Activated CD8-positive, alpha-beta memory T cell treated with anti-CD3 and anti-CD28 coated beads, Interleukin-2, amount 10 ng/mL, durations not matched to agents 7 days and 5 days (primary cell): ENCODE measurements around the gene CECR2. TPM values are rescaled to one million over a fixed set of nuclear protein-coding genes. Genes with fewer than 3 reads are reported as not detected.

Experiments used
- ATAC-seq: fragments of 150-1000 bp; cut with Tn5 transposase; one replicate; pipeline ENCODE4 v1.10.0; 2021; ENCODE audit warnings: moderate library complexity
- CTCF ChIA-PET: fragments of 350-600 bp; sonication (Branson Sonifier 250); formaldehyde crosslinking; loops from one replicate; lab custom pipeline; 2021; ENCODE audit warnings: antibody characterized with exemption; lab: Charles Lee
- DNase-seq: peaks from one replicate; pipeline ENCODE4 v3.0.0-alpha.2; 2020
- H3K27ac Mint-ChIP-seq: one replicate; pipeline ENCODE4 v1.8.0; 2021; ENCODE audit warnings: mild to moderate bottlenecking, mixed read lengths
- H3K27me3 Mint-ChIP-seq: one replicate; pipeline ENCODE4 v1.8.0; 2021; ENCODE audit warnings: mixed read lengths
- H3K36me3 Mint-ChIP-seq: one replicate; pipeline ENCODE4 v1.8.0; 2021; ENCODE audit warnings: mild to moderate bottlenecking, mixed read lengths
- H3K4me1 Mint-ChIP-seq: one replicate; pipeline ENCODE4 v1.8.0; 2021; ENCODE audit warnings: mixed read lengths
- H3K4me3 Mint-ChIP-seq: one replicate; pipeline ENCODE4 v1.8.0; 2021; ENCODE audit warnings: mild to moderate bottlenecking, moderate library complexity, mixed read lengths
- H3K9me3 Mint-ChIP-seq: one replicate; pipeline ENCODE4 v1.8.0; 2022; ENCODE audit warnings: low read depth, mixed read lengths
- total RNA-seq, 2 experiments: library from RNA; stranded (reverse); gene quantifications; one replicate each; pipeline ENCODE4 v1.2.3, GENCODE V29; 2021

CECR2 gene
- total RNA-seq, 2 experiments from 2014 or later = 0.02 TPM; not detected in 1

DNA sequence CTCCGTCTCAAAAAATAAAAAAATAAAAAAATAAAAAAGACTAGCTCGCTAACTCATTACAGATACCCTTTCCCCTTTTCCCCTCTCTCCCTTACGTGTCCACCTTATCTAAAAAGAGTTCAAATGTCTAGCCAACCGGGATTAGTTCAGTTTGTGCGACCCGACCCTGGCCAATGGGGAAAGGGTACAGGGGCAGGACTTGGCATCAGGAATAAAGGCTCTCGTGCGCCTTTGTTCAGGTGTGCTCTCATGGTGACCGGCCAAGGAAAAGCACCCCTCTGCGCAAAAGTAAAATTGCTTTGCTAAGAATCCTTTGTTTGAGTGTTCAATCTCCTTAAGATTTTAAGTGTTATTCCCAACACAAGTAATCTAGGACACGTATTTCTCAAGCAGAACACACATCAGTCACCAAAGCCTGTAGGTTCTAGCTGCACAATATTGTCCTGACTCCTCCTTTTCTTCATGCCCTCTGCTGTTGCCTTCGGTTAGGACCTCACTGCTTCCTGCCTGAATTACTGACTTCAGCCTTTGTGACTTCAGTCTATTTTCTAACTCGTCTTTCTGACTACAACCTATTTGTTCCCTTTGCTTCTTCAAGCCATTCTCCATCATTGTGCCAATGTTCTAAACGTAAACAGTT is 20.7 kb upstream of the CECR2 start:
- Mint-ChIP-seq H3K9me3 (no peaks in the 10 kb centered on the region), H3K27ac (no peak overlapping the region), H3K27me3 (peaks cover 8% of the 10 kb centered on the region), H3K36me3 (no peaks in the 10 kb centered on the region), H3K4me1 (peaks cover 8% of the 10 kb centered on the region), H3K4me3 (no peak overlapping the region)
- CTCF ChIA-PET = interaction anchor here (0.6 to 2.0 kb wide), 3 partner anchors 144 to 778 kb away, joined by 3 to 6 read pairs (median 5); no protein-coding TSS in a partner anchor
- no peak for ATAC-seq
- no peak for DNase-seq

GRCh38 chr22:17349172-17349571 is 20.1 kb upstream of the CECR2 start:
- CTCF ChIA-PET = interaction anchor here (1.4 to 2.0 kb wide), 2 partner anchors 145 to 178 kb away, joined by 5 to 6 read pairs; no protein-coding TSS in a partner anchor
- H3K9me3 Mint-ChIP-seq = no peaks in the 10 kb centered on the region
- no peaks in the 10 kb centered on the region for H3K36me3 Mint-ChIP-seq
- H3K4me3 Mint-ChIP-seq = no peak overlapping the region
- DNase-seq (no peak), ATAC-seq (no peak)
- peaks cover 8% of the 10 kb centered on the region for H3K27me3 Mint-ChIP-seq
- H3K4me1 Mint-ChIP-seq = peaks cover 8% of the 10 kb centered on the region
- H3K27ac Mint-ChIP-seq = no peak overlapping the region

GRCh38 chr22:17350292-17350691 is 19.0 kb upstream of the CECR2 start:
- peaks cover 8% of the 10 kb centered on the region for H3K27me3 Mint-ChIP-seq
- H3K9me3 Mint-ChIP-seq = no peaks in the 10 kb centered on the region
- no peak overlapping the region for H3K4me3 Mint-ChIP-seq
- no peak overlapping the region for H3K27ac Mint-ChIP-seq
- no peak for ATAC-seq
- no peaks in the 10 kb centered on the region for H3K36me3 Mint-ChIP-seq
- DNase-seq = no peak
- peaks cover 8% of the 10 kb centered on the region for H3K4me1 Mint-ChIP-seq
- CTCF ChIA-PET = no interaction called here

DNA sequence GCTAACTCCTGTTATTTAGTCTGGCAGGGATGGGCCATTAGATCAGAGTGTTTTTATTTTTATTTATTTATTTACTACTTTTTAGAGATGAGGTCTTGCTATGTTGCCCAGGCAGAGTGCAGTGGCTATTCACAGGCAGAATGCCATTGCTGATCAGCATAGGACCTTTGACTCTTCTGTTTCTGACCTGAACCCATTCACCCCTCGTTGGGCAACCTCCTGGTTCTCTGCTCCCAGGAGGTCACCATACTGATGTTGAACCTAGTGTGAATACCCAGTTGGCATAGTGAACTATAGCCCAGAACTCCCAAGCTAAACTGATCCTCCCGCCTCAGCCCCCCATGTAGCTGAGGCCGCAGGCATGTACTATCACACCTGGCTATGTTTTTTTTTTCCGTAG is 16.5 kb upstream of the CECR2 start:
- H3K27ac Mint-ChIP-seq = no peak overlapping the region
- ATAC-seq (no peak), DNase-seq (no peak)
- peaks cover 10% of the 10 kb centered on the region for H3K27me3 Mint-ChIP-seq
- H3K4me3 Mint-ChIP-seq = no peak overlapping the region
- no peaks in the 10 kb centered on the region for H3K9me3 Mint-ChIP-seq
- peaks cover 8% of the 10 kb centered on the region for H3K4me1 Mint-ChIP-seq
- H3K36me3 Mint-ChIP-seq = no peaks in the 10 kb centered on the region
- CTCF ChIA-PET = interaction anchor here (1.0 kb wide), 1 partner anchor 182 kb away, joined by 4 read pairs; no protein-coding TSS in a partner anchor

DNA sequence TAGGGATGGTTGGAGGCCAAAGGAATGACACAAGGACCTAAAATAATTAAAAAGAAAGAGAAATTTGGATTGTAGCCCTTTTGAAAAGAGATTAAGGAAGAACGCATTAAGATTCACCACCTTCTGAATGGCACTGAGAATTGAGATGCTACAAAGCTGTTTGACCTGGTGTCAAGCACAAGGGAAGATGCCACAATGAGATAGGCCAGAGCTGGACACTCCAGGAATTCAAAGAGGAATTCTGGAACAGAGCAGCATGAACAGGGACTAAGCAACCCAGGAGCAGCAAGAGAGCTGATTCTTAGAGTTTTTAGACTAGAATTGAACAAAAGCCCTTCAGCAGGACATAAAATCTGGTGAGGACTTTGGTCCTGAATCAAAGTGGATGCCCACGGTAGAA is 11.6 kb upstream of the CECR2 start:
- no peak overlapping the region for H3K27ac Mint-ChIP-seq
- no peak for ATAC-seq
- CTCF ChIA-PET = interaction anchor here (0.8 kb wide), 1 partner anchor 186 kb away, joined by 4 read pairs; no protein-coding TSS in a partner anchor
- DNase-seq = no peak
- H3K27me3 Mint-ChIP-seq = peaks cover 8% of the 10 kb centered on the region
- H3K4me1 Mint-ChIP-seq = no peaks in the 10 kb centered on the region
- no peak overlapping the region for H3K4me3 Mint-ChIP-seq
- H3K36me3 Mint-ChIP-seq = no peaks in the 10 kb centered on the region
- no peaks in the 10 kb centered on the region for H3K9me3 Mint-ChIP-seq

DNA sequence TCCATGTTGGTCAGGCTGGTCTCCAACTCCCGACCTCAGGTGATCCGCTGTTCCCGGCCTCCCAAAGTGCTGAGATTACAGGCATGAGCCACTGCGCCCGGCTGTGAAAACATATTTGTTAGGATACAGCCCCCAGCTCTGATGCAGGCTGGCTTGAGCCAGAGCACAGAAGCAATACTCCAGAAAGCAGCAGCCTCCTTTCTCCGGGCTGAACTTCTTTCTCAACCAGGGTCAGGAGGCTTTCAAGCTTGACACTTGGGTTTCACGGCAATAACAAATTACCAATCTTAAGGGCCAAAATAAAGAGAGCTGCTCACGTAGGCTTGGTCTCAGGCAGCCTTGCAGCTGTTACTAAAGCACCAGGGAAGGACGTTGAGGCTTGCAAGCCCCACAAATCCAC is 10.8 kb upstream of the CECR2 start:
- CTCF ChIA-PET = interaction anchor here (0.8 kb wide), 1 partner anchor 187 kb away, joined by 4 read pairs; no protein-coding TSS in a partner anchor
- H3K4me3 Mint-ChIP-seq = no peak overlapping the region

DNA sequence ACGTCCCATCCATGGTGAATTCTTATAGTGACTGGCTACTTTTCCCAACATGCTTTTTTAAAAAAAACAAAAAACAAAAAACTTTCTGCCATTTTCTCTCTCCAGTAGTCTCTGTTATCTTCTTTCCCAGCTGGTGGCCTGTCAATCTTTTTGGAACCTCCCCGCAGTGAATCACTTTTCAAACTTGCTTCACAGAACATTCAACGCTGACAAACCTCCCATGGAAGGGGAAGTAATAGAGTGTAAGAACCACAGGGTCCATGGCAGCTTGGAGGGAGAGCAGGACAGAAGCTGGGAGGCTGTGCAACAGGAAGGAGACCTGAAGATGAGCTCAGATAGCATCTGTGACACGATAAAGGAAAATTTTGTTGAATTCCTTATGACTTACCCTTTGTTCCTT is 9.8 kb upstream of the CECR2 start:
- CTCF ChIA-PET = no interaction called here
- H3K9me3 Mint-ChIP-seq = no peaks in the 10 kb centered on the region
- no peak for ATAC-seq

More for the DNA sequence above, 10.8 kb upstream of the CECR2 start:
- peaks cover 10% of the 10 kb centered on the region for H3K27me3 Mint-ChIP-seq
- H3K27ac Mint-ChIP-seq = no peak overlapping the region
- no peak for ATAC-seq
- DNase-seq = no peak
- no peaks in the 10 kb centered on the region for H3K9me3 Mint-ChIP-seq
- no peaks in the 10 kb centered on the region for H3K4me1 Mint-ChIP-seq
- H3K36me3 Mint-ChIP-seq = no peaks in the 10 kb centered on the region

DNA sequence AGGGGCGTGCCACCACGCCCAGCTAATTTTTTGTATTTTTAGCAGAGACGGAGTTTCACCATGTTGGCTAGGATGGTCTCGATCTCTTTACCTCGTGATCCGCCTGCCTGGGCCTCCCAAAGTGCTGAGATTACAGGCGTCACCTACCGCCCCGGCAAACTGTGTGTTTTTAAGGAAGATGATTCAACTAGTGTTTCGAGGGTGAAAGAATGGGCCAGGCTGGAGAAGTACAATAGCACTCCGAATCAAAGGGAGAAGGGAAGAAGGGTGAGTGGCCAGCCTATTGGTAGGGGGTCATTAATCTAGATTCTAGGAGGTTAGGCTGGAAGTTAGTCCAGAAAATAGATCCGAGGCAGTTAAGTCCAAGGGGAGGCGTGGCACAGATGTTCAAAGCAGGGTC is 2.9 kb upstream of the CECR2 start:
- H3K4me3 Mint-ChIP-seq = no peak overlapping the region
- no peak for ATAC-seq
- peaks cover 20% of the 10 kb centered on the region for H3K4me1 Mint-ChIP-seq
- DNase-seq = no peak
- H3K36me3 Mint-ChIP-seq = peaks cover 5% of the 10 kb centered on the region
- peaks cover 55% of the 10 kb centered on the region for H3K27me3 Mint-ChIP-seq
- H3K27ac Mint-ChIP-seq = no peak overlapping the region
- CTCF ChIA-PET = interaction anchor here (1.4 to 1.6 kb wide), 2 partner anchors 195 to 209 kb away, joined by 4 read pairs; no protein-coding TSS in a partner anchor
- H3K9me3 Mint-ChIP-seq = no peaks in the 10 kb centered on the region

More for the DNA sequence above, 9.8 kb upstream of the CECR2 start:
- Mint-ChIP-seq H3K4me1 (no peaks in the 10 kb centered on the region), H3K4me3 (no peak overlapping the region), H3K27ac (no peak overlapping the region), H3K36me3 (no peaks in the 10 kb centered on the region), H3K27me3 (peaks cover 13% of the 10 kb centered on the region)
- no peak for DNase-seq

DNA sequence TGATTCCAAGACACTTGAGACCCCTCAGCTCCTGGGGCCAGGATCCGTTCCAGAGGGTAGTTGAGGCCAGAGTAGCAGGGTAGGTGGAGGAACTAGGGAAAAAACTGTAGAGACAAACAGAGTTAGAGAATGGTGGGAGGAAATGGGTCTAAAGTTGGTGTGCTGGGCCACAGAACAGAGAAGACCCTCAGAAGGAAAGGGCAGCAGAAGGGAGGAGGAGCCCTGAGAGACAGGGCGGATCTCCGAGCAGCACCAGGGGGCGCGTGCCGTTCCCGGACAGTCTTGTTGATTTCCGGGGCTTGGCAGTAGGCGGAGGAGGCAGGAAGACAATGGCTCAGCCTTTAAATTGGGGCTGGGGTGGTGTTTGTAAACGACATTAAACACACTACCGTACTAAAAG is 2.4 kb upstream of the CECR2 start:
- peaks cover 60% of the 10 kb centered on the region for H3K27me3 Mint-ChIP-seq

GRCh38 chr22:17368144-17368543 is 1.1 kb upstream of the CECR2 start:
- Mint-ChIP-seq H3K27ac (no peak overlapping the region), H3K27me3 (peaks cover 64% of the 10 kb centered on the region), H3K9me3 (no peaks in the 10 kb centered on the region), H3K4me3 (no peak overlapping the region), H3K36me3 (peaks cover 5% of the 10 kb centered on the region), H3K4me1 (peaks cover 20% of the 10 kb centered on the region)
- CTCF ChIA-PET = interaction anchor here (0.6 to 1.5 kb wide), 3 partner anchors 133 to 196 kb away, joined by 3 to 4 read pairs (median 4); no protein-coding TSS in a partner anchor
- DNase-seq = no peak
- ATAC-seq = no peak

More for the DNA sequence above, 2.4 kb upstream of the CECR2 start:
- peaks cover 20% of the 10 kb centered on the region for H3K4me1 Mint-ChIP-seq
- CTCF ChIA-PET = interaction anchor here (1.0 to 1.6 kb wide), 2 partner anchors 9 to 209 kb away, joined by 4 read pairs; no protein-coding TSS in a partner anchor
- no peaks in the 10 kb centered on the region for H3K9me3 Mint-ChIP-seq
- peaks cover 5% of the 10 kb centered on the region for H3K36me3 Mint-ChIP-seq
- no peak overlapping the region for H3K27ac Mint-ChIP-seq
- no peak overlapping the region for H3K4me3 Mint-ChIP-seq
- DNase-seq (peak; percentile 48), ATAC-seq (peak; percentile 65)

- Mint-ChIP-seq H3K36me3 (peaks cover 5% of the 10 kb centered on the region), H3K4me3 (no peak overlapping the region), H3K9me3 (no peaks in the 10 kb centered on the region), H3K27ac (no peak overlapping the region), H3K4me1 (peaks cover 20% of the 10 kb centered on the region), H3K27me3 (peaks cover 65% of the 10 kb centered on the region)
- ATAC-seq (peak; percentile 22), DNase-seq (peak; percentile 40)
- CTCF ChIA-PET = interaction anchor here (0.6 to 1.5 kb wide), 3 partner anchors 133 to 197 kb away, joined by 3 to 4 read pairs (median 4); no protein-coding TSS in a partner anchor
Observed at GRCh38 chr22:17368554-17369438, 464 bp upstream of the CECR2 start.

DNA sequence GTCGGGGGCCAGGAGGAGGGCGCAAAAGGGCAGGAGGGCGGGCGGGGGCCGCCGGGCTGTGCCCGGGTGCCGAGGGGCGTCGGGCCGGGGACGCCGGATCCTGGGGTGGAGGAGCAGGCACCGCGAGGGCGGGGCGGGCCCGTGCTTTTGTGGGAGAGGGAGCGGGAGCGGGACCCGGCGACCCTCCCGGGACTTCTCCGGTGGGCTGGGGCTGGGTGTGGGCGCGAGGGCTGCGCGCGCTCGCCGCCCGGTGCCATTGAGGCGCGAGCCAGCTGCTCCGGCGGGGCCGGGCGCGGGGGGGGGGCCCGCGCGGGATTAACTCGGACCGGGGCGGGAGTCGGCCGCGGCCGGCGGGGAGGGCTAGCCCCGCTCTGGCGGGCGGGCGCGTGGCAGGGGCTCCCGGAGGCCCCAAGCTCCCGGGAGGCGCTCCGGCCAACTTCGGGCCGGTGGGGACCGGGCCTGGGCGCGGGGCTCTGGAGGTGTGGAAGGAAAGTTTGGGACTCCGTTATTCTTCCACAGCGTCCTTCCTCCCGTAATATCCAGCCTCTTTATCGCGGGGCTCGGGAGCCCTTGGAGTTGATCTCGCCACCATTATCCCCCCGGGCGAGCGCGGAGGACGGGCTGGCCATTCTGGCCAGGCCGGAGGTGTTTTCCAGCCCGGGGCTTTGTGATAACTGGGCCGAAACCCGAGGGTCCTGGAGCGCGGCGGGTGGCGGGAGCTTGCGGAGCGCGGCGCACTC is 936 bp downstream of the CECR2 start:
- H3K4me3 Mint-ChIP-seq = no peak overlapping the region
- H3K27ac Mint-ChIP-seq = no peak overlapping the region
- DNase-seq (no peak), ATAC-seq (no peak)
- H3K9me3 Mint-ChIP-seq = no peaks in the 10 kb centered on the region
- peaks cover 5% of the 10 kb centered on the region for H3K36me3 Mint-ChIP-seq
- H3K27me3 Mint-ChIP-seq = peaks cover 61% of the 10 kb centered on the region
- H3K4me1 Mint-ChIP-seq = peaks cover 20% of the 10 kb centered on the region
- CTCF ChIA-PET = no interaction called here
